ENCODE measurements around the gene FAM180A. TPM values are rescaled to one million over a fixed set of nuclear protein-coding genes. Genes with fewer than 3 reads are reported as not detected.
A peak's percentile ranks its signal among the peaks of the same experiment; 100 is the strongest.

The FAM180A gene
- total RNA-seq, 1 donor from 2014 or later = not detected

DNA sequence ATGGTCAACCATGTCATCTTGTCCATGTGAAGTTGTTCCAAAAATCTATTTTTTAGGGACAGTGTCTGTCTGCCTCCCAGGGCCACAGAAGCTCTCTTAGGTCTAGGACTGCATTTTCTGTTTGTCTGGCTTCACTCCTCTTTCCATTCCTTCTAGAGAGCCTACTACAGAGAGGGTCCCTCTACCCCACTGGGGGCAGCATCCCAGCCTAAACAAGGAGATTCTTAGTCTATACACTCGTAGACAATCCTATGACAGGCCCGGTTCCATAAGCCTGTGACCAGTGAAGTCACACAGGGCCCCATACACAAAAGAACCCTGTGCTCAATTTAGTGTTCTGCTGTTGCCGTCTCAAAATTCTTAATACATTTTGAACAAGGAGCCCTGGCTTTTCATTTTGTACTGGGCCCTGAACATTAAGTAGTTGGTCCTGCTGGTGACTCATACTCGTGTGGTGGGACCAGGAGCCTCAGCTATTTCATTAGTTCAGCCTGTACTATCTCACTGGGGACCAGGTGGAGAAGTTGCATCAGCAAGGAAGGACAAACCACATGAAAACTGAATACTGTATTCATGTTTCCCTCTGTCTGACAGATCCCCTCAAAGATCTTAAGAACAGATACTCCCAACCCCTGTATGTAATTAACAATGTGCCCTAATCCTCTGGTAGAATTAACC, 23.5 kb upstream of the FAM180A start:
- no peaks in the 10 kb centered on the region for H3K27me3 Mint-ChIP-seq (ENCODE audit: low read depth)
- H3K4me1 Mint-ChIP-seq = peaks cover 26% of the 10 kb centered on the region
- H3K4me3 Mint-ChIP-seq = no peak overlapping the region
- peak overlapping the region; percentile 48 for H3K27ac Mint-ChIP-seq
- H3K36me3 Mint-ChIP-seq = no peaks in the 10 kb centered on the region
- no peak for DNase-seq (ENCODE audit: low spot score in 2 of 2, unreplicated experiment in 2 of 2)
- H3K9me3 Mint-ChIP-seq = peaks cover 2% of the 10 kb centered on the region
- no peak for TF ChIP-seq CTCF (IDR thresholded peaks at IDR 0.05; ENCODE audit: unreplicated experiment)

DNA sequence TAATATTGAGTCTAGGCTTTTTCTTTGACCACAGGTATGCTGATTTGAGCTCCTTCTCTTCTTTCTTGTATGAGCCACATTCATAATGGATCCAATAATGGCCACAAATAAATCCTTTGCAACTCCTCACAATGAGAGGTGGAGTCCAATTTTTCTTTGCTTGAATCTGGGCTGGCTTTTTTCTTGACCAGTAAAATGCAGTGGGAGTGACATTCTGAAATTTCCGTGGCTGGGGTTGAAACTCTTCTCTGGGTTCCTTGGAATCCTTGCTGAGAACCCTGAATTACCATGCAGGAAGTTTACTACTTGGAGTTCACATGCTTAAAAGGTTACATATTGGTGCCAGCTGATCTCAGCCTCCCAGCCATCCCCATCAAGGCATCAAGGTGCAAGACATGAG, 22.4 kb upstream of the FAM180A start:
- H3K4me1 Mint-ChIP-seq = peaks cover 26% of the 10 kb centered on the region
- no peaks in the 10 kb centered on the region for H3K9me3 Mint-ChIP-seq
- no peak overlapping the region for H3K27ac Mint-ChIP-seq
- H3K27me3 Mint-ChIP-seq (ENCODE audit: low read depth) = no peaks in the 10 kb centered on the region
- no peaks in the 10 kb centered on the region for H3K36me3 Mint-ChIP-seq
- DNase-seq (ENCODE audit: low spot score in 2 of 2, unreplicated experiment in 2 of 2) = no peak
- no peak for TF ChIP-seq CTCF (IDR thresholded peaks at IDR 0.05; ENCODE audit: unreplicated experiment)
- H3K4me3 Mint-ChIP-seq = no peak overlapping the region

DNA sequence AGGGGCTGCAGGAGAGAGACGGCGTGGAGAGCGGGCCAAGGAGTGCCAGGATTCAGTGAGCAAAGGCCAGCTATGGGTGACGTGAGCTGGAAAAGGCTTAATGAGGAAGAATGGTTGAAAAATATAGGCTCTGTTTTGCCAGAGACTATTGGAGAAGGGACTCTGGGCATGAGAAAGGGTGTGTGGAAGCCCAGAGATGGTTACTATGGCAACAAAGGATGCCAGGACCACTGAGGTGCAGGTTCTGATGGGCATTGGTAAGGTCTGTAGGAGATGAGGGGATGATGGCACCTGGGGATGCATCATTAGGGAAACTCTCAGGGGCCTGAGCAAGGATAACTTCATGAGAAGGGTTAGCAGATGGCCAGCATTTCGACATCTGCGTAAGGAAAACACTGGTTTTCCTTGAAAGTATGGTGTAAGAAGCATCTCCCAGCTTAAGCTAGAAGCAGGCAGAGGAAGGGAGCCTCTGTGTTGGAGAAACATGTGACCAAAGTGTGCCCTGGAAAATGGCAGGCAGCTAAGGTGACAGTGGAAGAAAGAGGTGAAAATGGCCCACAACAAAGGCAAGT, 21.6 kb upstream of the FAM180A start:
- no peaks in the 10 kb centered on the region for H3K9me3 Mint-ChIP-seq
- no peaks in the 10 kb centered on the region for H3K27me3 Mint-ChIP-seq (ENCODE audit: low read depth)
- TF ChIP-seq CTCF (IDR thresholded peaks at IDR 0.05; ENCODE audit: unreplicated experiment) = no peak
- no peak overlapping the region for H3K27ac Mint-ChIP-seq
- no peak for DNase-seq (ENCODE audit: low spot score in 2 of 2, unreplicated experiment in 2 of 2)
- H3K36me3 Mint-ChIP-seq = no peaks in the 10 kb centered on the region
- H3K4me1 Mint-ChIP-seq = peaks cover 30% of the 10 kb centered on the region
- H3K4me3 Mint-ChIP-seq = no peak overlapping the region

GRCh38 chr7:135769005-135769802, 20.6 kb upstream of the FAM180A start:
- TF ChIP-seq CTCF (IDR thresholded peaks at IDR 0.05; ENCODE audit: unreplicated experiment) = no peak
- Mint-ChIP-seq H3K27ac (no peak overlapping the region), H3K4me1 (peaks cover 26% of the 10 kb centered on the region), H3K4me3 (no peak overlapping the region), H3K9me3 (no peaks in the 10 kb centered on the region), H3K36me3 (no peaks in the 10 kb centered on the region), H3K27me3 (ENCODE audit: low read depth) (no peaks in the 10 kb centered on the region)
- DNase-seq (ENCODE audit: low spot score in 2 of 2, unreplicated experiment in 2 of 2) = no peak

- no peak for TF ChIP-seq CTCF (IDR thresholded peaks at IDR 0.05; ENCODE audit: unreplicated experiment)
- Mint-ChIP-seq H3K27me3 (ENCODE audit: low read depth) (no peaks in the 10 kb centered on the region), H3K4me1 (peaks cover 20% of the 10 kb centered on the region), H3K9me3 (no peaks in the 10 kb centered on the region), H3K27ac (no peak overlapping the region), H3K36me3 (no peaks in the 10 kb centered on the region), H3K4me3 (no peak overlapping the region)
- no peak for DNase-seq (ENCODE audit: low spot score in 2 of 2, unreplicated experiment in 2 of 2)
Measured at GRCh38 chr7:135768467-135768866, 19.9 kb upstream of the FAM180A start.
